HFF-Myc (cell line): ENCODE results near the gene MCF2L2.

ENCODE experiments used
- DNase-seq: peaks from one replicate; pipeline ENCODE4 v3.0.0-alpha.2; 2011; ENCODE audit warnings: low read depth; ENCODE audit errors: extremely low read depth
- H3K4me3 ChIP-seq: replicated peaks from 2 replicates; pipeline ENCODE4 v1.5.1; 2011; ENCODE audit warnings: low read depth, mild to moderate bottlenecking, control low read depth, low read length
- CTCF ChIP-seq: IDR thresholded peaks from 2 replicates; pipeline ENCODE4 v1.5.1; 2012; ENCODE audit warnings: mild to moderate bottlenecking, low read depth, low read length, control low read depth; ENCODE audit errors: missing control alignments

MCF2L2 gene

GRCh38 chr3:183262875-183263378 lies 165.5 kb downstream of the MCF2L2 start:
- H3K4me3 ChIP-seq: no peak overlapping the region
- DNase-seq: no peak
- TF ChIP-seq CTCF: no peak

GRCh38 chr3:183261151-183261724 lies 167.2 kb downstream of the MCF2L2 start:
- H3K4me3 ChIP-seq: no peak overlapping the region
- no peak for DNase-seq

GRCh38 chr3:183260167-183260904 lies 168.1 kb downstream of the MCF2L2 start:
- TF ChIP-seq CTCF: no peak
- no peak for DNase-seq
- no peak overlapping the region for H3K4me3 ChIP-seq

More at GRCh38 chr3:183261151-183261724, 167.2 kb downstream of the MCF2L2 start:
- no peak for TF ChIP-seq CTCF

- H3K4me3 ChIP-seq: no peak overlapping the region
- TF ChIP-seq CTCF: no peak
- no peak for DNase-seq
Observed at GRCh38 chr3:183259621-183260020, 168.8 kb downstream of the MCF2L2 start.

GRCh38 chr3:183259087-183259486 lies 169.3 kb downstream of the MCF2L2 start:
- DNase-seq: no peak
- no peak overlapping the region for H3K4me3 ChIP-seq
- no peak for TF ChIP-seq CTCF

GRCh38 chr3:183255348-183255730 lies 173.1 kb downstream of the MCF2L2 start:
- TF ChIP-seq CTCF: no peak
- no peak for DNase-seq
- H3K4me3 ChIP-seq: no peak overlapping the region
